ENCODE results near the gene TRMT11.
"Not testable (repeated sequence)": the region's sequence is repeated elsewhere in the genome, so short reads cannot be mapped to it uniquely, and the experiment has no call there.

The TRMT11 gene

DNA sequence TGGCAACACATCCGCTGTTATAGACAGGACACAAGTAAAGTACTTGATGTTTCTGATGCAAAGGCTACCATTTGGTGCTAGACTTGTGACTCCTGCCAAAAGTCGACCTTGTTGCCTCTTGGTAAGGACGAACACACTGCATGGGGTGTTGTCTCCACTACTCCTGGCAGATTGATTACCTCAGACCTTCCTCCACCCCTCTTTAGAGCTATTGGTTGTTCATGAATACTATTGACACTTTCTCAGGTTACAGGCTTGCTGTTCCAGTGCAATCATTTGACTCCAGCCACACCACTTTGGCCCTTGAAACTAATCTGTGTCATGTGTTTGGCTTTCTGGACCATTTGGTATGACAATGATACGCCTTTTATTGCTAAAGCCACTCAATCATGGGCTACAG, 62.3 kb downstream of the TRMT11 start:
- no peak for DNase-seq

DNA sequence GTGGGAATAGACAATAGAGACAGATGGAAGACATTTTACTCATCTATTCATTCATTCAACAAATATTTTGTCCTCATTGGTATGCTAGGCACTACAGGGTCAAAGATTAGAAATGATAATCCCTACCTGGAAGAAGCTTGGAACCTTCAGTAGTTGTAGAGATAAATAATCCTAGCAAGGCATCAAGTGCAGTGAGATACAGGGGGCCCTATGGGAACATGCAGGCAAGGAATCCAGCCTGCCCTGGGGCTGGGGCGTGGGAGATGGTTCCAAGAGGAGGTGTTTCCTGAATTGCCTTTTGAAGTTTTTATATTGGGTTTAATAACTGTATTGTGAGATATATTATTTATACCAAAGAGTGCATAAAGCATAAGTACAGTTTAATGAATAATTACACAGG, 64.5 kb downstream of the TRMT11 start:
- no peak for DNase-seq

DNA sequence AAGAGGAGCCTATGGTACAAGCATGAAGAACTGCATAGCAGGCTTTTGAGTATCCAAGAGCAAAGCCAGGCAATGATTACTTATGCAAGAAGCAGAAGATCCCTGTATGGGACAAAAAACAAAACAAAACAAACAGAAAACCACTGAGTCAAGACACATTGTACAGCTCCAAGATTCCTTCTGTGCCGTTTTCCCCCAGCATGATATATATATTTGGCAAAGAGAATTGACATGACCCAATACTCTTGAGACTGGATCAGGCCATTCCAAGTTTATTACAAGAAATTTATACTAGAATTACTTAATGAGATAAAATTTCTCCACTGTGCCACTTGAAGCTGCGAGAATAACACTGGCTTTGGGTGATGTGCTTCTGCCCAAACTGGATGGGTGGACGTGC, 65.5 kb downstream of the TRMT11 start:
- DNase-seq: no peak

DNA sequence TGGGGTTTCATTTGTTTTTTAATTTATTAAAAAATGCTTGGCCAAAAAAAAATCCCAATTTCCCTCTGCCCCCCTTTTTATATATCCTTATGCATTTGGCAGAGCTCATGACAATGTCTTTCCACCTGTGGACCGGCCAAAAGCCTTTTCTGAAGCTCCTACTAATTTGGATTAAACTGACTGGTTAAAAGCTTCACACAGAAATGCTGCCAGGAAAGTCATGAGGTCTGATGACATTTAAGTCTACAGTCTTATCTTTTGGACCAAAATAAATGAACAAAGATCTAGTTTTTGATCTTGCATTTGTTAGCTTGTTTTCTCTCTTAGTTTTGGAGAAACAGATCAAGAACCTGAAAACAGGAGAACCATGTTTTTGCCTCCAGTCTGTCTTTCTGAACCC, 66.1 kb downstream of the TRMT11 start:
- no peak for DNase-seq

DNA sequence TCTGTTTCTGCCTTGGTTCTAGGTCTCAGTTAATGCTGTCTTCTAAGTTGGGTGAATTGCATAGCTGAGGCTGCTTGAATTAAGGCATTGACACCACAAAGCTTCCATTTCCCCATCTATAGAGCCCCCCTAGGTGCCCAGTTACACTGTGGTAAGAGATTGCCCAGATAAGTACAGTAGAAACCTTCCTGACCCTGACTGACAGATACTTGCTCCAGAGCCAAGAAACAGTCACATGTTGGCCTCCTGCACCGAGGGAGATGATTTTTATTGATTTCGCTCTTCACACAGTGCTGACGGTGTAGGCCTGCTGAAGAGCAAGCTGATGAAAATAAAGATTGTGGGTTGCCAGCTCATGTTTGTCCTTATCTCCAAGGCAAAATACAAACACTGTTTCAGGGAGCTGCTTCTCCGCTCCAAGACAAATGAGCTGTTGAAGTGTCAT, 67.9 kb downstream of the TRMT11 start:
- DNase-seq: no peak

DNA sequence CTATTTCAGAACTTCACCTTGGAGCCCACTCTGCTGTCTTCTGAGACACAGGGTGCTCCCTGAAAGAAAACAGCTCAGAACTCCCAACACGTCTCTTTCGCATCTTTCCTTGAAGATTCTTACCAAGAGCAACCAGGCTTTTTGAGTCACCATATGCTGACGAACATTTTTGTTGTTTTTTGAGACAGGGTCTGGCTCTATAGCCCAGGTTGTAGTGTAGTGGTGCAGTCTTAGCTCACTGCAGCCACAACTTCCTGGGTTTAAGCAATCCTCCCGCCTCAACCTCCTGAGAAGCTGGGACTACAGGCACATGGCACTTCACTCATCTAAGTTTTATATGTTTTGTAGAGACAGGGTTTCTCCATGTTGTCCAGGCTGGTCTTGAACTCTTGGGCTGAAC, 68.5 kb downstream of the TRMT11 start:
- no peak for DNase-seq

DNA sequence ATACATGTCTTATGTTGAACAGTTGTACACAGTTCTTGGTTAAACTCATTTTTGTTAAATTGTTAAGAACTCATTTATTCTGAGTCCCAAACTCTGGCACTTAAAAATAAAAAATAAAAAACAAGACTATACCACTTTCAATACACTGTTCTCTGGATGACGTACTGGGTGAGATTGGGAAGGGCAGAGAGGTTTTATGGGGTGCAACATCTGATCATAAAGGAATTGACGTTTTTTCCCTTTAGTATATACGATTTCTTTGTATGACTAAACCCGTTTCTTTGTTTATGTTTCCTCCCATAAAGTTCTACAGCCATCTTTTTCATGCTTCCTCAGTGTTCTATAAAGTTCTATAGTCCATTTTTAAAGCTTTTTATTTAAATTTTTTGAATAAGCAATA, 69.1 kb downstream of the TRMT11 start:
- no peak for DNase-seq

DNA sequence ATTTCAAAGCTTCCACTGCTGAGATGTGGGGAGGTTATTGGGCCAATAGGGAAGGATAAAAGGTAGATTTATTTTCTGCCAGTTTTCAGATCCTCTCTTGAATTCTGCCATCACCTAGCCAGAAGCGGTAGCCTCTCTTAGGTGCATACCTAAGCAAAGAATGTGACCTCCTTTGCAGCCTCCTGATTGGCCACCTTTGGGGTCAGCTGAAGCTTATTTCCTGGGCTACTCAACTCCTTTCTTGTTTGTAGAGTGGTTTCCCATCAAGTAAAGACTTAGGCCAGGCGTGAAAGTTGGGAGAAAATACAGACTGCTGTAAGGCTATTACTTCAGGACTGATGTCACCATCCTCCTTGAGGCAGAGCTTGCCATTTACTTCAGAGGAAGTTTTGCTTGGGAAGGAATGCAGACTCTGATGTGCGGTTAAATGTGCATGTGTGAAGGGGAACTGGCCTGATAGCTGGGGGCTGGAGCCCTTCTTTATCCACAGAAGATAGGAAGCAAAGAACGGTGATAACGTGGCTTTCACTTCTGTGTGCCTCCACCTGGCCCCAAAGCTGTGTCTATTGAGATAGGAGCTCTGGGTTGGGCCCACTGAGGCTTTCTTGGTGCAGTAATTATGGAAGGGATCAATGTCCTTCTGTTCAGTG, 70.1 kb downstream of the TRMT11 start:
- no peak for DNase-seq

DNA sequence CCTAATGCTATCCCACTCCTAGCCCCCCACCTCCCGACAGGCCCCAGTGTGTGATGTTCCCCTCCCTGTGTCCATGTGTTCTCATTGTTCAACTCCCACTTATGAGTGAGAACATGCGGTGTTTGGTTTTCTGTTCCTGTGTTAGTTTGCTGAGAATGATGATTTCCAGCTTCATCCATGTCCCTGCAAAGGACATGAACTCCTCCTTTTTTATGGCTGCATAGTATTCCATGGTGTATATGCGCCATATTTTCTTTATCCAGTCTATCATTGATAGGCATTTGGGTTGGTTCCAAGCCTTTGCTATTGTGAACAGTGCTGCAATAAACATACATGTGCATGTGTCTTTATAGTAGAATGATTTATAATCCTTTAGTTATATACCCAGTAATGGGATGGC, 71.7 kb downstream of the TRMT11 start:
- not testable (repeated sequence) for DNase-seq

DNA sequence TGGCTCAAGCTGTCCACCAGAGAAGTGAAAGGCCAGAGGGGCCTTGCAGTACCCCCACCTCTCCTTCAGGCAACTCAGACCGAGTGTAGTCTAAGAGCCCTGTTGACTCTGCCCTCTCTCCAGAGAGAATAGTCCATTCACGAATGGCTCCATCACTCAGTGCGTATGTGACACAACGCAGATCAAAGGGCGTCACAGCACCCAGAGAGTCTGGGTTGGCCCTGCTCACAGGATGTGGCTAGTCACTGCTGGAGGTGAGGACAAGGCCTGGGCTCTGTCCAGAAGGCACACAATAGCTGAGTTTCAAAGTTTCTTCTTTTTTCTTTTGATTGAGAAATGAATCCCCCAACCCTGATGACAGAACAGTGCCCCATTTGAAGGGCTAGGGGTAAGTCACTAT, 74.1 kb downstream of the TRMT11 start:
- no peak for DNase-seq

DNA sequence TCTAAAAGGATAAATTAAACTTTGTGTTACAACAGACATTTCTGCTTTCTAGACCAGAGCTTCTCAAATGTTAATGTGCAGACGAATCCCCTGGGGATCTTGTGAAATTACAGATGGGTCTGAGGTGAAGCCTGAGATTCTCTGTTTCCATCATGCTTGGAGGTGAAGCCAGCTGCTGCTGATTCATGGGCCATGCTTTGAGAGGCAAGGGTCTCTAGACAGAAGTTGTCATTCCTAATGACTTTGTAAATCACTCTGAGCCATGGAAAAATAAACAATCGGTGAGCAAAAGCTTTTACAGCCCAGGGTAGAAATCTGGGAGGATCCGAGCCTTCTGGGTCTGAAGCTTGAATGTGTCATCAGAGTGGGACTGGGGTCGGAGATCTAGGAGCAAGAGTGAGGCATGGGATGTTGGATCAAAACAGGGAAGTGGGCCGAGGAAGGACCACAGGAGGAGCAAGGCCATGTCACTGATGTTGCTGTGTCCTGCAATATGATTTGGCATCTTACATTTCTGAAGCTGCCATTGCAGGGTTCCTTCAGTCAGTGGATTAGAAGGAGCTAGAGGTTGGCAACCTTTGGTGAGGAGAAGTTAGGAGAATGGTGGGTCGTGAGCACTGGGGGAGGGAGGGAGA, 77.3 kb downstream of the TRMT11 start:
- no peak for DNase-seq

DNA sequence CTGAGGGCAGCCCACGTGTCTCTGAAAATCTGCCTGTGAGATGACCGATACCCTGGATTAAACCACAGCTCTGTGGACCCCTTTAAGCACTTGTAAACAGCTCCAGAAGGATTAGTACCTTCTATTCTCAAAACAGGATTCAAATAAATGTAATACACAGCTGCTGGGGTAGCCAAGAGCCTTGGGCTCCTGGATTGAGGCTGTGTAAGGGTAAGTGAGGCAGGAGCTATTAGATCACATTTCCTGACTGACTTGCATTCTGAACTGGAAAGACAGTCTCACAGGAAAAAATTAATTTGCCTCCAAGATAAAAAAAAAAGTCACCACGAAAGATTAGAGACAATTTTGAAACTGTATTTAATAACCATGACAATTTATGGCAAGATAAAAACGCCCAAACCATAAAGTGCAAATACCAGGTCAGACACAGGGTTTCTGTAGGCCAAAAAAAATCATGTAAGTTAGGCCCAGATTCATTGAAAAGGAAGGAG, 78.0 kb downstream of the TRMT11 start:
- no peak for DNase-seq

DNA sequence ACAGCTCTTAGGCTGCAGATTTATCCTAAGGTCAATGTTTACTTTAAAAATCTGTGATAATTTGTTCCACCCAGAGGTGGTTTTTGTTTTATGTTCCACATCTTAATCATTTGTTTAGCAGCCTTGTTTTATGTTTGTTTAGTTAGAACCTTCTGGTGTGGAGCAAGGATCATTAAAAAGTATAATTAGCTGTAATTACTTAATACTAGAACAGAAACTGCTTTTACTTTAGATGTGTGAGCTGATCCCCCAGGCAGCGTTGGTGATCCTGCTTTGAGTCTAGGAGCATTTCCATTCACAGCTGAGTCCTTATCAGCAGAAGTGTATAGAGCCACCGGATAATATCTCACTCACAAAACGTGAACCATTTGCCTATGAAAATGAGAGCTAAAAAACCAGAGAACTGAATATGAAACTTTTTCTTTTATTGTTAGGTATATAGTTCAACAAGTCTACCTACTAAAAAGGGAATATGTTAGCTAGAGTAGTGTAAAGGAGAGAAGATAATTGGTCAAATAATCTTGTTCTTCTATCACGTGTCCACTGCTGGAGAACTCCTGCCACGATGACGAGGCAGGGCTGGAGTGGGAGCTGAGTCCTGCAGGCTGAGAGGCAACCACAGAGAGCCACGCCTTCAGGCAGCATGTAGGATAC, 78.5 kb downstream of the TRMT11 start:
- DNase-seq: no peak

DNA sequence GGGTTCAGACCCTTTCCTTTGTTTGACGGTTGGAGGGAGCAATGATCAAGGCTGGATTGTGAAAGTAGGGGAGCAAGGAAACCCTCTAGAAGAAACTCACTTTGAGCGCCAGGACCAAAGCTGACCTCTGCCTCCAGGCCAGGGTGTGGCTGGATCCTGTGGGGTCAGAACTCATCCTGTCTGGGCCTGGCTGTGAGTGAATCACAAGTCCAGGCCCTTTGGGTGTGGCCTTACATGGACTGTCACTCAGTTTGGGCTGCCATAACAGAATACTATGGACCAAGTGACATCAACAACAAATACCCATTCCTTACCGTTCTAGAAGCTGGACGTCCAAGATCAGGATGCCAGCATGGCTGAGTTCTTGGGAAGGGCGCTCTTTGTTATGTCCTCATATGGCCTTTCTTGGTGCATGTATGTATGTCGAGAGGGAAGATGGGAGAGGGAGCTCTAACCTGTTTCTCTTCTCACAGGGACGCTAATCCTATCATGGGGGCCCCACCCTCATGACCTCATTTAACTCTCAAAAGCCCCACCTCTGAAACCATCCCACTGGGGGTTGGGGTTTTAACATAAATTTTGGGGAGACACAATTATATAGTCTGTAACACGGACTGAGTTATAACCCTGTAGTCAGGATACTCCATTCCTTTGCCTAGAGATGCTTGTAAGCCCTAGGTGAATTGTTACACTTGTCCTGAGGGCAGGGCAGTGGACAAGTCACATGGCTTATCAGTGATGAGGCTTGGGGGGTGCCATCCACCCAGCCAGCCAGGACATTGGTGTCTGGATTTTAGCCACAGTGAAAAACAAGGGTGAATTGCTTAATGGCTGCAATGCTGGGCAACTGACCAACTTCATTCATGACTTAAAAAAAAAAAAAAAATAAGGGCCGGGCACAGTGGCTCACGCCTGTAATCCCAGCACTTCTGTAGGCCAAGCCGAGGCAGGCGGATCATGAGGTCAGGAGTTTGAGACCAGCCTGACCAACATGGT, 80.0 kb downstream of the TRMT11 start:
- no peak for DNase-seq

DNA sequence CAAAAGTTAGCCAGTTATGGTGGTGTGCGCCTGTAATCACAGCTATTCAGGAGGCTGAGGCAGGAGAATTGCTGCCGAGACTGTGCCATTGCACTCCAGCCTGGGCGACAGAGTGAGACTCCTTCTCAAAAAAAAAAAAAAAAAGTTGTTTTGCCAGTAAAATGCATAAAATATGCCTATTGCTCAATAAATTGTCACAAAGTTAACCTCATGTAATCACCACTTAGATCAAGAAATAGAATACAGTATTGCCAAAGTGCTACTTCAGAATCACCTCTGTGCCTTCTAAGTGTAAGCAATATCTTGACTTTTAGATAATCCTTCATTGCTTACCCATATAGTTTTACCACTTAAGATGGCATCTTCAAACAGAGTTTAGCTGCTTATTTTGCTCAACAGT, 80.7 kb downstream of the TRMT11 start:
- DNase-seq: no peak

DNA sequence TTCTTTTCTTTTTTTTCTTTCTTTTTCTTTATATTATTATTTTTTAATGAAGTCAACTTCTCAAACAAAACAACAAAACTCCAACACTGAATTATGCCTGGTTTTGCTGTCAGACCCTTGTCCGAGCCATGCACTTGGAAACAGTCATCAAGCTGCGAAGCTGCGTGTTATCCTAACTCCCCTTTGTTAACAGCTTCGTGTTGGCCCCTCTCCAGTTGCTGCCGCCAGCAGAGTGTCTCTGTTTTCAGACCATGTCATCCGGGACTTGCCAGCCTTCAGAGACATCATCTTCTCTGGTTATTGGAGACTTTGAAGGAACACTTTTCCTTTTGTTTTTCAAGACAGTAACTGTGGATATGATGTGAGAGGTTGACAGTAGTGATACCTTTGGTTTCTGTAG, 83.1 kb downstream of the TRMT11 start:
- no peak for DNase-seq

DNA sequence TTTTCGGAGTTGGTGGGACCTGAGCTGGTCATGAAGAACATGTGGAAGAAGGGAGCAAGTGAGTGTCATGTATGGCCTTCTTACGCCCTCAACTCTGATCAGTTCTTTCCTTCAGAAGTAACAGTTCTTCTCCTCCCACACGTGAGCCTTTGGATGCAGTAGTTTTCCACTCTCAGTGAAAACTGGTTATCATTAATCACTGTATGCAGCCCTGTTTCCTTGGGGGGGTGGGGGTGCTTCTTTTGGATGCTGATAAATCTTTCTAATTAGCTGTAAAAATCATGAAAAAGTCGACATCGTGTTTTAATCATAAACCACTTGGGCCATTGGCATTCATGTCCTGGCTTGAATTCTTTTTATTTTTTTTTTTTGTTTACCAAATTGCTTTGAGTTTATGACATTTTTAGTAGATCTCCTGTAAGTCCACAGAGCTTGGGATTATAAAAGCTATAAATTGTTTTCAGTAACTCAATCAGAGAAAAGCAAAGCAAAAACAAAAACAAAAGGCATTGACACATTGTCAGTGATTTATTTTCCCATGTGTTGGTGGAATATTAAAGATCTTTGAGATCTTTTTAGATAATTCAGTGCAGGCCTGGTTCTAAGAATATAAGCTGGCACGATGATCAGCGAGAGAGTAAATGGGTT, 84.8 kb downstream of the TRMT11 start:
- no peak for DNase-seq

DNA sequence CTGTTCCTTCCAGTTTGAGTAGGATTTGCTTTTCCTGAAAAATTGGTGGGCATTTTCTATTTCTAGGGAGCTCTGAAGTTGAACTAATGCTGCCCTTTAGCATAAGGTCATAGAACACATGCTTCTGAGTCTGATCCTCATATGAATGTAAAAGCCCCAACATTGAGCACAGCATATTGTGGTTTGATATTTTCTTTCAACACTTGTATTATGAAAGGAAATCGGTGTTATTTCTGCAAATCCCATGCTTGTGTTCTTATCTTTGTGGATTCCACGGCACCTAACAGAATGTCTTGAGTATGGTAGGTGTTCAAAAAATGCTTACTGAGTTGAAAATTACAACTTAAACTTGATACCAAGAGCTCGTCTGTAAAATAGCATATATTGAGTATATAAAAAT, 85.8 kb downstream of the TRMT11 start:
- DNase-seq: no peak

DNA sequence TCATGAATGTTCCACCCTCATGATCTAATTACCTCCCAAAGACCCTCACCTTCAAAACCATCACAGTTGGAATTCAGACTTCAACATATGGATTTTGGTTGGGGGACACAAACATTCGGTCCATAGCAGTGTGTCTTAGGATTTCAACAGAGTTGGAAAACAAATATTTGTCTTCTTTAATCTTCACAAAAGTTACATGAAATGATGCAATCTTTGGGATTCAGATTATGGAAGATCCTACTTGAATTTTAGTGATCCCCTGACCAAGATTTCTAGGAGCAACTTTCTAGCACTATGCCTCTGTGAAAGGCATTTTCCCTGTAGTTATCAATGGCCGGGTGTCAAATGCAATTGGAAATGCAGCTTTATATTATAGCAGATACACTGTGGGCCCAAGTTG, 86.5 kb downstream of the TRMT11 start:
- no peak for DNase-seq

DNA sequence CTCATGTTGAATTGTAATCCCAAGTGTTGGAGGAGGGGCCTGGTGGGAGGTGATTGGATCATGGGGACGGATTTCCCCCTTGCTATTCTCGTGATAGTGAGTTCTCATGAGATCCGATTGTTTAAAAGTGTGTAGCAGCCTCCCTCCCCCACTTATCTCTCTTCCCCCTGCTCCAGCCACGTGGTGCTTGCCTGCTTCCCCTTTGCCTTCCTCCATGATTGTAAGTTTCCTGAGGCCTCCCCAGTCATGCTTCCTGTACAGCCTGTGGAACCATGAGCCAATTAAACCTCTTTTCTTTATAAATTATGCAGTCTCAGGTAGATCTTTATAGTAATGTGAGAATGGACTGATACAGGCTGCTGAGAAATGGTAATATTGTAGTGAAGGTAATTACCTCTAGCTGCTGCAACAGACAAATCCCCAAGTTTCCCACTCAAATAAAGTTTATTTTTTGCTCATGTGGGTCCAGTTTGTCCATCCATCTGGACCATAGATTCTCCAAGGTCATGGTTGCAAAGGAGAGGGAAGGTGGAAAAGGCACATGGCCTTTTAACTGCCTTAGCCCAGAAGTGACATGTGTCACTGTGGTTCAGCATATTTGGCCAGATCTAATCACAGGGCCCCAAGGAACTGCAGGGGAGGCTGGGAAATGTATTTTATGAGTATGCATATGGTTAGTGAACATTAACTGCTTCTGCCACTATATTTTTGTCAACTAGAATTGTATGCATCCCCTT, 89.2 kb downstream of the TRMT11 start:
- DNase-seq: no peak

DNA sequence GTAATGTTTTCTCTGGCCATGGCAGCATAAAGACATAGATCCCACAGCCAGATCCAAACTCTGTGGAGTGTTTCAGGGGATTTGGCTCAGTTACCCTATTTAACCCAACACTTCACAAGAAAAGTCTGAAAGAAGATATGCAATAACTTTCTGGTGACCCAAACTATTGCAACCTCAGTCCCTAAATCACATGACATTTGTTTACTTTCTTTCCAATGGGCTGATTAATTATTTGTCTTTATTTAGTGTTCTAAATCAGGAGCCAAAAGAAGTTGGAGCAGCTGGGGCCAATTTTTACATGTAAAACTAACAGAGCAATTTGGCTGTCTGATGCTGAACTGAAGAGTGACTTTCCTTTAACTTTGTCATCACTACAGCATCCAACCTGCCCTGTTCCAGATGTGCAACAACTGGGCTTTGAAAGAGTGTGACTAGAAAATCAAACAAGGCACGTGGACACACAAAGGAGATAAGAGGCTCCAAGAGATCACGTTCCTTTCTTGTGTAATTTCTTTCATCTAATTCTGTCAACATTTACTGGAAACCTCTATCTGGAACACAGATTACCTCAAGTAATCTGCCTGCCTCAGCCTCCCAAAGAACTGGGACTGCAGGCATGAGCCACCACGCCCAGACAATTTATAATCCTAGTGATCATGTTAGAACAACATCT, 90.8 kb downstream of the TRMT11 start:
- DNase-seq: no peak
